Measurements from ENCODE around the gene PTGR1.

The PTGR1 gene

DNA sequence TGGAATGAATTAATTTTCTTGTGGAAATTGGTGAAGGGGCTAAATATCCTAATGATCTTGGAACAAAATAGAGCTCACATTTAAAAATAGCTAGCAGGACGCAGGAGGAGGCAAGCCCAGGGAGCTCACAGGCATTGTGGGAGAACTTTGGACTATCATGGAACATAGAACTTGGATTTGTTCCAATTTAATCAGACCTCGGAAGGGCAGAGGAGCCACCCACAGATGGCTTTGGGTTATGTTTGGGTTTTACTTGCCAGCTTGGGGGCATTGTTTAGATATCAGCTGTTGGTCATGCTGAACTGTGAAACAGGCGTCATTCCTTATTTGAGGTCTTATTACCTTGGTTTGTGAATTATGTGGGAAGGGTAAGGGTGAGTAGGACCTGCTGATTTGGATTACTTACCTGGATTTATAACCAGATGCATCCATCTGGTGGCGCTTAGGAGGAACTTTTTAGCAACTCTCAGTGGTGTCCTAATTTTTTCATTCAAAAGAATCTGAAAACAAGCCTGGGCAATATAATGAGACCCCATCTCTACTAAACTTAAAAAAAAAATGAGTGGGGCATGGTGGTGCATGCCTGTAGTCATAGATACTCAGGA is 14.1 kb upstream of the PTGR1 start:
- H3K9me3 ChIP-seq (ENCODE audit: control insufficient read depth, insufficient read depth, low read depth, low read length): no peaks in the 10 kb centered on the region
- H3K36me3 ChIP-seq (ENCODE audit: control insufficient read depth, insufficient read depth, low read length): no peaks in the 10 kb centered on the region
- no peaks in the 10 kb centered on the region for H3K4me1 ChIP-seq (ENCODE audit: control insufficient read depth, insufficient read depth, low read length)
- H3K9ac ChIP-seq (ENCODE audit: low read length): no peak overlapping the region
- no peak overlapping the region for H3K4me3 ChIP-seq (ENCODE audit: low read depth, low read length)
- no peak overlapping the region for H3K27ac ChIP-seq (ENCODE audit: low read depth, low read length)
- no peaks in the 10 kb centered on the region for H3K27me3 ChIP-seq (ENCODE audit: control insufficient read depth, insufficient read depth, low read length)

DNA sequence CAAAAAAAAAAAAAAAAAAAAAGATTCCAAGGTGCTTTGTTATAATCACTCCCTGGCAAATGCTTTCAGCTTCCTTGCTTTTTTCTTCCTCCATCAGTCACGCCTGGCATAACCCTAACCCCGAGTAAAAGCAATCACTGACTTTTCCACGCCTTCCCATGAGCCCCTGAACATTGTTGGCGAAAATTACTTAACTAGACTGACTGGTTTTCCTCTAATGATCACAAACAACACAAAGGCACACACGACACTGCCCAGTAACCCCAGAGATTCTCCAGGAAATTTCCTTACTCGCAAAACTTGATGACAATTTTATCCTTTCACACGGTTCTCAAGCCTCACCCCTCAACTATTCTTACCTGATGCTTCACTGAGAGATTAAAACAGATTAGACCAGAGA is 11.4 kb upstream of the PTGR1 start:
- Histone ChIP-seq H3K4me3 (ENCODE audit: low read depth, low read length) (no peak overlapping the region), H3K36me3 (ENCODE audit: control insufficient read depth, insufficient read depth, low read length) (no peaks in the 10 kb centered on the region), H3K27me3 (ENCODE audit: control insufficient read depth, insufficient read depth, low read length) (no peaks in the 10 kb centered on the region), H3K27ac (ENCODE audit: low read depth, low read length) (no peak overlapping the region), H3K4me1 (ENCODE audit: control insufficient read depth, insufficient read depth, low read length) (no peaks in the 10 kb centered on the region), H3K9ac (ENCODE audit: low read length) (no peak overlapping the region), H3K9me3 (ENCODE audit: control insufficient read depth, insufficient read depth, low read depth, low read length) (no peaks in the 10 kb centered on the region)

DNA sequence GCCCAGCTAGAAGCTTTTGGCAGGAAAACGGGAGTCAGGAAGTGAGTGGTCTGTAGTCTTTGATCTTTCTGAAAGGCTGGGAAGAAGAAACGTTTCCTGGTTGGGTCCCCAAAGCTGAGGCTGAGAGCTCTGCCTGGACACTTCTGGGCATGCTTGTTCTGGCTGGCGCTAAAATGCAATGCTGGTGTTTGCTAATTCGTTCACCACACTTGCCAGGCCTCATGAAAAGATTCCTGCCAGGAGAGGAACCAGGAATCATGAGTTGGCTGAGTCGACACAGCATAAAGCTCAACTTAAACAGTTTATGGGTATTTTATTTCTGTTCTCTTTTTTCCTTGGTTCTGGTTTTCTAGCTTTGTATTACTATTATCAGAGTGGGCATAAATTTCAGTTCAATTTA is 10.7 kb upstream of the PTGR1 start:
- Histone ChIP-seq H3K4me3 (ENCODE audit: low read depth, low read length) (no peak overlapping the region), H3K9ac (ENCODE audit: low read length) (no peak overlapping the region), H3K27me3 (ENCODE audit: control insufficient read depth, insufficient read depth, low read length) (no peaks in the 10 kb centered on the region), H3K27ac (ENCODE audit: low read depth, low read length) (no peak overlapping the region), H3K4me1 (ENCODE audit: control insufficient read depth, insufficient read depth, low read length) (no peaks in the 10 kb centered on the region), H3K9me3 (ENCODE audit: control insufficient read depth, insufficient read depth, low read depth, low read length) (no peaks in the 10 kb centered on the region), H3K36me3 (ENCODE audit: control insufficient read depth, insufficient read depth, low read length) (no peaks in the 10 kb centered on the region)

DNA sequence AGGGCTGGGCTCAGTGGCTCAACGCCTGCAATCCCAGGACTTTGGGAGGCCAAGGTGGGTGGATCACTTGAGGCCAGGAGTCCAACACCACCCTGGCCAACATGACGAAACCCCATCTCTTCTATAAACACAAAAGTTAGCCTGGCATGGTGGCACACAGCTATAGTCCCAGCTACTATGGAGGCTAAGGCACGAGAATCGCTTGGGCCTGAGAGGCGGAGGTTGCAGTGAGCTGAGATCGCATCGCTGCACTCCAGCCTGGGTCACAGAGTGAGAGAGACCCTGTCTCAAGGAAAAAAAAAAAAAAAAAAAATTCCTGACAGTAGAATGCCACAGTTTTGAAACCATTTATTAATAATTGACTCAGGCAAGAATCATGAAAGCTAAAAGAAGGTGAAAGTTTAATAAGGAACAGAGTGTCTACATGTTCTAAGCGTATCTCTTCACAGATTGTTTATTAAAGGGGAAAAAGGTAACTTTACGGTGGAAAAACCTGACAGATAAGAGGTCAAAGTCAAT is 5.7 kb upstream of the PTGR1 start:
- Histone ChIP-seq H3K4me1 (ENCODE audit: control insufficient read depth, insufficient read depth, low read length) (peaks cover under 1% of the 10 kb centered on the region; the same call in 1 of the 2 replicates), H3K36me3 (ENCODE audit: control insufficient read depth, insufficient read depth, low read length) (no peaks in the 10 kb centered on the region), H3K27me3 (ENCODE audit: control insufficient read depth, insufficient read depth, low read length) (peaks cover 3% of the 10 kb centered on the region; the same call in 1 of the 2 replicates), H3K9me3 (ENCODE audit: control insufficient read depth, insufficient read depth, low read depth, low read length) (no peaks in the 10 kb centered on the region), H3K9ac (ENCODE audit: low read length) (no peak overlapping the region), H3K4me3 (ENCODE audit: low read depth, low read length) (no peak overlapping the region), H3K27ac (ENCODE audit: low read depth, low read length) (no peak overlapping the region)

DNA sequence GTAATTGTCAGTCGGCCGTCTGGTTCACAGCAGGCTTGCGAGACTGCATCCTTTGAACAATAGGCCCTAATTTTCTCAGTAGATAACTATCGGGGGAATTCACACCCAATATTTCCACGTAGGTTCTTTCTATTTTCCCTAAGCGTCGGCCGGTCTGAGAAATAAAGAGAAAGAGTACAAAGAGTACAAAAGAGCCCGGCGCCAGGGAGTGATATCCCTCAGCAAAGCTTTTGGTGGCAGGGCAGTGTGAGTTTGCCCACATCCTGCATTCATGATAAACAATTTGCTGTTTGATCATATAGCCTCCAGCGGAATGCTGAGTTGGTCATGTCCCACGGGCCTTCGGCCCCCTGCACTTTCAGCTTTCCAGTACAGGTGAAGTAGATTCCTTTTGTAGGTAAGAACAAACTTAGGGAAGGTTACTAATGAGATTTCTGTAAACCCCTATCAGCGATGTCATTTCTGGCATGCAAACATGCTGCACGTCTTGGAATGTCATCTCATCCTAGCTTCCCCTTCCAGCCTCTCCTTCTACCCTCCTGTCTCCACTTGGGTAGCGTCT is 4.7 kb upstream of the PTGR1 start:
- Histone ChIP-seq H3K27me3 (ENCODE audit: control insufficient read depth, insufficient read depth, low read length) (peaks cover 5% of the 10 kb centered on the region; the same call in 1 of the 2 replicates), H3K4me1 (ENCODE audit: control insufficient read depth, insufficient read depth, low read length) (peaks cover 2% of the 10 kb centered on the region; the same call in 1 of the 2 replicates)

DNA sequence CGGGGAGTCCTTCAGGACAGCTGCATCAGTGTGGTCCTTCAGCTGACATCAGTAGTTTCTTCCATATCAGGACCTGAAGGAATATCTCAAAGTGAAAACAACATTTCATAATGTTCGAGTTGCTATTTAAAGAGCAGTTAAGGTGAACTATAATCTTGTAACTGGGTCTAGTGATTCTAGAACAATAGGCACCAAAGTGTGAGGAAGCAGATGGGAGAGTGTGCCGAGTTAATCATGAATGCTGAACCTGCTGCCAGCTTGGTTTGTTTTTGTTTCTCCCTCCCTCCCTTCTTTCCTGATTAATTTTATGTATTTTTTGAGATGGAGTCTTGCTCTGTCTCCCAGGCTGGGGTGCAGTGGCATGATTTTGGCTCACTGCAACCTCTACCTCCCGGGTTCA is 3.6 kb upstream of the PTGR1 start:
- H3K9ac ChIP-seq (ENCODE audit: low read length): no peak overlapping the region
- H3K4me3 ChIP-seq (ENCODE audit: low read depth, low read length): no peak overlapping the region
- no peaks in the 10 kb centered on the region for H3K9me3 ChIP-seq (ENCODE audit: control insufficient read depth, insufficient read depth, low read depth, low read length)
- H3K27me3 ChIP-seq (ENCODE audit: control insufficient read depth, insufficient read depth, low read length): peaks cover 5% of the 10 kb centered on the region; the same call in 1 of the 2 replicates
- H3K36me3 ChIP-seq (ENCODE audit: control insufficient read depth, insufficient read depth, low read length): no peaks in the 10 kb centered on the region
- no peak overlapping the region for H3K27ac ChIP-seq (ENCODE audit: low read depth, low read length)
- peaks cover 2% of the 10 kb centered on the region; the same call in 1 of the 2 replicates for H3K4me1 ChIP-seq (ENCODE audit: control insufficient read depth, insufficient read depth, low read length)

More for the DNA sequence above, 4.7 kb upstream of the PTGR1 start:
- H3K4me3 ChIP-seq (ENCODE audit: low read depth, low read length): no peak overlapping the region
- H3K36me3 ChIP-seq (ENCODE audit: control insufficient read depth, insufficient read depth, low read length): no peaks in the 10 kb centered on the region
- H3K27ac ChIP-seq (ENCODE audit: low read depth, low read length): no peak overlapping the region
- H3K9ac ChIP-seq (ENCODE audit: low read length): no peak overlapping the region
- no peaks in the 10 kb centered on the region for H3K9me3 ChIP-seq (ENCODE audit: control insufficient read depth, insufficient read depth, low read depth, low read length)

DNA sequence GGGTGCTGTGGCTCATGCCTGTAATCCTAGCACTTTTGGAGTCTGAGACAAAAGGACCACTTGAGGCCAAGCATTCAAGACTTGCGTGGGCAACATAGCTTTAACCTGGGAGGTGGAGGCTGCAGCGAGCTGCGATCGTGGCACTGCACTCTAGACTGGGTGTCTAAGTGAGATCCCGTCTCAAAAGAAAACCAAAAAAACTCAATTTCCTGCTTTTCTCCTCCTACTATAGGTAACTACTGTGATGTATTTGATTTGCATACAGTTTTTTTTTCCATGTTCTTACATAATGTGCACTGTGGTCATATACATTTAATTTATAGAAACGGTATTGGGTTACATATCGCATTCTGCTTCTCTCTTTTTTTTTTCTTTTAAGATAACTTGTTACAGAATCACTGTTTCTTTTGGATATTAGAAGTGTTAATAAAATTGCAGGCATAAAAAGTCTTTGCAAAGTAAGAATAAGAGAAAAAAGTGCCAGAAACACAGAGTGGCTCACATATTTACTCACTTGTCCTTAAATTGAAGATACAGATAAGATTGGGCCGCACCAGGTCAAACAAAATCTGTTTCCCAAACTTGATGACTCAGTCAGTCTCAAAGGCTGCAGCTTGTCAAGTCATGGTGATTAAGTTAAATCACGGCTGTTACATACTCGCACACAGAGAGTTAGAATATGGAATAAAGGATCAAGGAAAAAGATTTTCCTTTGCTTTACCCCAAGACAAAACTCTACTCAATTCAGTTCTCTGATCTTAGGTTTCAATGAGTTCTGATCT is 2.0 kb upstream of the PTGR1 start:
- H3K36me3 ChIP-seq (ENCODE audit: control insufficient read depth, insufficient read depth, low read length): peaks cover 6% of the 10 kb centered on the region
- peaks cover 2% of the 10 kb centered on the region; the same call in 1 of the 2 replicates for H3K4me1 ChIP-seq (ENCODE audit: control insufficient read depth, insufficient read depth, low read length)
- no peak overlapping the region for H3K27ac ChIP-seq (ENCODE audit: low read depth, low read length)
- H3K9me3 ChIP-seq (ENCODE audit: control insufficient read depth, insufficient read depth, low read depth, low read length): no peaks in the 10 kb centered on the region
- peaks cover 5% of the 10 kb centered on the region; the same call in 1 of the 2 replicates for H3K27me3 ChIP-seq (ENCODE audit: control insufficient read depth, insufficient read depth, low read length)
- no peak overlapping the region for H3K9ac ChIP-seq (ENCODE audit: low read length)
- H3K4me3 ChIP-seq (ENCODE audit: low read depth, low read length): no peak overlapping the region

DNA sequence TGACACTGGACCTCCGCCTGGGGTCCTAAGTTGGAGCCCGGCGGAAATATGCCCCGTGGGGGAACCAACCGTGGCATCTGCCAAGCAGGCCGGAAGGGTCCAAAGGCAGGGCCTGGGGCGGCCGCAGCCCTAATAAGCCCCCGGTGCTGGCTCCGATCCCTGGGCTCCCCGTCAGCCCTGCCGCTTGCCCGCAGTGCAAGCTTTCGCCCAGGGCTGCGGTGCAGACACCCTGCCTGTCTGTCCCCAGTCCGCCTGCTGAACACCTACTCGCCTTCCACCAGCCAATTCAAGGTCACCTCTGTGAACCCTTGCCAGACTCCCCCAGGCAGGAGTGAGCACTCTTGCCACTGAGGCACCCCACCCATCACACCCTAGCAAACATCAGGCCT is 502 bp upstream of the PTGR1 start:
- peaks cover 17% of the 10 kb centered on the region for H3K36me3 ChIP-seq (ENCODE audit: control insufficient read depth, insufficient read depth, low read length)
- peak overlapping the region; percentile 79 for H3K4me3 ChIP-seq (ENCODE audit: low read depth, low read length)
- H3K4me1 ChIP-seq (ENCODE audit: control insufficient read depth, insufficient read depth, low read length): peaks cover 2% of the 10 kb centered on the region; the same call in 1 of the 2 replicates
- peaks cover 5% of the 10 kb centered on the region; the same call in 1 of the 2 replicates for H3K27me3 ChIP-seq (ENCODE audit: control insufficient read depth, insufficient read depth, low read length)
- peak overlapping the region; percentile 80 for H3K9ac ChIP-seq (ENCODE audit: low read length)
- H3K27ac ChIP-seq (ENCODE audit: low read depth, low read length): no peak overlapping the region
- no peaks in the 10 kb centered on the region for H3K9me3 ChIP-seq (ENCODE audit: control insufficient read depth, insufficient read depth, low read depth, low read length)

DNA sequence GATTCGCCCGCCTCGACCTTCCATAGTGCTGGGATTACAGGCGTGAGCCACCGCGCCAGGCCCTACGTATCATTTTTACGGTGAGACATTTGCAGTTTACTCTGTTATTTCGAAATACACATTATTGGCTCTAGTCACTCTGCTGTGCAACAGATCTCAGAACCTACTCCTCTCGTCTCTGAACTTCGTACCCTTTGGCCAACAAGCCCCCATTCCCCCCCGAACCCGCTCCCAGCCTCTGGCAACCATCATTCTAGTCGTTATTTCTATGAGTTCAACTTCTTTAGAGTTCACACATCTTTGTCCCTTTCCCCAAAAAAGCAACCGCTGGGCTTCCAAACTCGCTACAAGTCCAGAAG is 735 bp downstream of the PTGR1 start:
- H3K9me3 ChIP-seq (ENCODE audit: control insufficient read depth, insufficient read depth, low read depth, low read length): no peaks in the 10 kb centered on the region
- peak overlapping the region; percentile 69; the same call in 1 of the 2 replicates for H3K27ac ChIP-seq (ENCODE audit: low read depth, low read length)
- peak overlapping the region; percentile 79 for H3K4me3 ChIP-seq (ENCODE audit: low read depth, low read length)
- peaks cover 24% of the 10 kb centered on the region for H3K36me3 ChIP-seq (ENCODE audit: control insufficient read depth, insufficient read depth, low read length)
- H3K9ac ChIP-seq (ENCODE audit: low read length): peak overlapping the region; percentile 80
- peaks cover 5% of the 10 kb centered on the region; the same call in 1 of the 2 replicates for H3K27me3 ChIP-seq (ENCODE audit: control insufficient read depth, insufficient read depth, low read length)
- H3K4me1 ChIP-seq (ENCODE audit: control insufficient read depth, insufficient read depth, low read length): peaks cover 2% of the 10 kb centered on the region; the same call in 1 of the 2 replicates

DNA sequence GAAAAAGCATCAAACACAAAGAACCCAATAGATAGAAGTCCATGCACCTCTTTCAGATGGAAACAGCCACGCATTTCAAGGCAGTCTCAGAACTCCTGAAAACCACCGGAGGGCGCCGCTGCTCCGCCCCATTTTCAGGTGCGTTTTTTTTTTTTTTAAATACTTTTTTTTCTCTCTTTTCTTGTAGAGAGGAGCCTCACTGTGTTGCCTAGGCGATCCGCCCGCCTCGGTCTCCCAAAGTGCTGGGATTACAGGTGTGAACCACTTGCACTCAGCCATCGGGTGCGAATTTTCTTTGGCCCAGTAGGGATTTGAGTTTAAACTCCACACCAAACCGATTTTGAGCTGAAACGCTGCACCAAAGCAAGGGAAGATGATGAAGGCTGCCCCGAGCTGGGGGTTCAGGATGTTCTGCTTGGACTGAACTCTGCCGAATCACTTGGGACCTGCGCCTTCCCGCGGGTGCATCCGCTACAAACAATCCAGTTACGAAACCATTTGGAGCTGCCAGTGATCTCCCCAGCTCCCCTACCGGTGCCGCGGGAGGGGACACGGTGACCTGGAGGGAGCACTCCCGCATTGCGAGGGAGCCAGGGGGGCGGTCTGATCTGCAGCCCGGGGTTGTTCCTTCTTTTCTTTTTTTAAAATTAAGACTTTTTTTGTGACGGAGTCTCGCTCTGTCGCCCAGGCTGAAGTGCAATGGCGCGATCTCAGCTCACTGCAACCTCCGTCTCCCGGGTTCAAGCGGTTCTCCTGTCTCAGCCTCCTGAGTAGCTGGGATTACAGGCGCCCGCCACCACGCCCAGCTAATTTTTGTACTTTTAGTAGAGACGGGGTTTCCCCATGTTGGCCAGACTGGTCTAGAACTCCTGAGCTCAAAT is 1.4 kb downstream of the PTGR1 start:
- H3K27ac ChIP-seq (ENCODE audit: low read depth, low read length): no peak overlapping the region
- peaks cover 2% of the 10 kb centered on the region; the same call in 1 of the 2 replicates for H3K4me1 ChIP-seq (ENCODE audit: control insufficient read depth, insufficient read depth, low read length)
- peak overlapping the region; percentile 80 for H3K9ac ChIP-seq (ENCODE audit: low read length)
- peak overlapping the region; percentile 79 for H3K4me3 ChIP-seq (ENCODE audit: low read depth, low read length)
- peaks cover 5% of the 10 kb centered on the region; the same call in 1 of the 2 replicates for H3K27me3 ChIP-seq (ENCODE audit: control insufficient read depth, insufficient read depth, low read length)
- H3K9me3 ChIP-seq (ENCODE audit: control insufficient read depth, insufficient read depth, low read depth, low read length): no peaks in the 10 kb centered on the region
- H3K36me3 ChIP-seq (ENCODE audit: control insufficient read depth, insufficient read depth, low read length): peaks cover 29% of the 10 kb centered on the region

Measured in HUES6 (cell line).